ENCODE results near the gene GARIN5B. TPM values are rescaled to one million over a fixed set of nuclear protein-coding genes. Genes with fewer than 3 reads are reported as not detected.

GARIN5B gene
- total RNA-seq, 1 experiment from 2014 or later, result not detected

- H3K4me2 ChIP-seq (ENCODE audit: low read length), result peak overlapping the region; percentile 90
- no peak overlapping the region for H2AFZ ChIP-seq (ENCODE audit: low read length)
- H3K79me2 ChIP-seq (ENCODE audit: low read length), result peaks cover 56% of the 10 kb centered on the region
- peaks cover 36% of the 10 kb centered on the region for H3K36me3 ChIP-seq (ENCODE audit: low read depth, low read length)
- ATAC-seq, result no peak
- no peaks in the 10 kb centered on the region for H3K9me3 ChIP-seq (ENCODE audit: low read length)
- no peak for DNase-seq
- ChIA-PET POLR2A (ENCODE audit: unreplicated experiment) (no interaction called here), CTCF (no interaction called here)
- H3K4me3 ChIP-seq (ENCODE audit: low read length), result peak overlapping the region; percentile 98
- H3K4me1 ChIP-seq (ENCODE audit: insufficient read depth, low read length), result peaks cover 32% of the 10 kb centered on the region
- intact Hi-C loops (cut with micrococcal nuclease), result loop anchor here (5.0 to 10.0 kb wide), 2 partner anchors 96 to 173 kb away; no protein-coding TSS in a partner anchor
- no peaks in the 10 kb centered on the region for H3K9me2 ChIP-seq (replicated peaks; ENCODE audit: low read length)
- no peaks in the 10 kb centered on the region for H3K27me3 ChIP-seq (ENCODE audit: low read length)
- H3K27ac ChIP-seq (ENCODE audit: low read length), result no peak overlapping the region
- H3K9ac ChIP-seq (ENCODE audit: low read length), result peak overlapping the region; percentile 95
- BruUV-seq (replicated peaks), result no TSS peak
- peaks cover 54% of the 10 kb centered on the region for H4K20me1 ChIP-seq (ENCODE audit: low read length)
- no peak for TF ChIP-seq EZH2phosphoT487 (IDR thresholded peaks at IDR 0.05; ENCODE audit: borderline replicate concordance, low read length)
- TF ChIP-seq EZH2 (IDR thresholded peaks at IDR 0.05; ENCODE audit: low read length, unreplicated experiment), result no peak
- no peak for TF ChIP-seq CTCF (conservative IDR thresholded peaks at IDR 0.05; ENCODE audit: low read depth, low read length)
- H3F3A ChIP-seq (ENCODE audit: low read length, unreplicated experiment), result peaks cover 7% of the 10 kb centered on the region
Measured at GRCh38 chr19:55387736-55388497, 24.9 kb upstream of the GARIN5B start.

GRCh38 chr19:55386493-55386971 lies 23.5 kb upstream of the GARIN5B start:
- Histone ChIP-seq H3K4me1 (ENCODE audit: insufficient read depth, low read length) (peaks cover 41% of the 10 kb centered on the region), H3K27ac (ENCODE audit: low read length) (peak overlapping the region; percentile 54; the same call in 1 of the 2 replicates), H2AFZ (ENCODE audit: low read length) (no peak overlapping the region), H3K4me3 (ENCODE audit: low read length) (peak overlapping the region; percentile 98), H3K79me2 (ENCODE audit: low read length) (peaks cover 70% of the 10 kb centered on the region), H3K36me3 (ENCODE audit: low read depth, low read length) (peaks cover 39% of the 10 kb centered on the region), H3K27me3 (ENCODE audit: low read length) (no peaks in the 10 kb centered on the region), H4K20me1 (ENCODE audit: low read length) (peaks cover 54% of the 10 kb centered on the region), H3K4me2 (ENCODE audit: low read length) (peak overlapping the region; percentile 90), H3K9ac (ENCODE audit: low read length) (peak overlapping the region; percentile 95), H3K9me3 (ENCODE audit: low read length) (no peaks in the 10 kb centered on the region), H3K9me2 (replicated peaks; ENCODE audit: low read length) (no peaks in the 10 kb centered on the region), H3F3A (ENCODE audit: low read length, unreplicated experiment) (peaks cover 7% of the 10 kb centered on the region)
- no peak for TF ChIP-seq EZH2 (IDR thresholded peaks at IDR 0.05; ENCODE audit: low read length, unreplicated experiment)
- TF ChIP-seq CTCF (conservative IDR thresholded peaks at IDR 0.05; ENCODE audit: low read depth, low read length), result no peak
- no peak for TF ChIP-seq EZH2phosphoT487 (IDR thresholded peaks at IDR 0.05; ENCODE audit: borderline replicate concordance, low read length)
- no peak for DNase-seq
- POLR2A ChIA-PET (ENCODE audit: unreplicated experiment), result no interaction called here
- CTCF ChIA-PET, result no interaction called here
- BruUV-seq (replicated peaks), result no TSS peak
- ATAC-seq, result no peak
- intact Hi-C loops (cut with micrococcal nuclease), result loop anchor here (5.0 to 10.0 kb wide), 2 partner anchors 94 to 172 kb away; no protein-coding TSS in a partner anchor

Data from PC-3 (cell line).